Astrocyte (in vitro differentiated cells and primary cell): ENCODE data around the gene SLC6A5.

Experiments used
- EZH2 ChIP-seq: IDR thresholded peaks from 2 replicates; pipeline ENCODE4 v1.6.1; 2012; ENCODE audit warnings: mild to moderate bottlenecking, low read length, inconsistent platforms; ENCODE audit not compliant: insufficient read depth
- TF ChIP-seq, protein P1 (sequence below): IDR thresholded peaks from 2 replicates; pipeline ENCODE4 v1.5.1; 2011; ENCODE audit warnings: low read depth, mild to moderate bottlenecking, inconsistent platforms, low read length, moderate library complexity; ENCODE audit not compliant: insufficient read depth

- TF ChIP-seq, protein P1, sequence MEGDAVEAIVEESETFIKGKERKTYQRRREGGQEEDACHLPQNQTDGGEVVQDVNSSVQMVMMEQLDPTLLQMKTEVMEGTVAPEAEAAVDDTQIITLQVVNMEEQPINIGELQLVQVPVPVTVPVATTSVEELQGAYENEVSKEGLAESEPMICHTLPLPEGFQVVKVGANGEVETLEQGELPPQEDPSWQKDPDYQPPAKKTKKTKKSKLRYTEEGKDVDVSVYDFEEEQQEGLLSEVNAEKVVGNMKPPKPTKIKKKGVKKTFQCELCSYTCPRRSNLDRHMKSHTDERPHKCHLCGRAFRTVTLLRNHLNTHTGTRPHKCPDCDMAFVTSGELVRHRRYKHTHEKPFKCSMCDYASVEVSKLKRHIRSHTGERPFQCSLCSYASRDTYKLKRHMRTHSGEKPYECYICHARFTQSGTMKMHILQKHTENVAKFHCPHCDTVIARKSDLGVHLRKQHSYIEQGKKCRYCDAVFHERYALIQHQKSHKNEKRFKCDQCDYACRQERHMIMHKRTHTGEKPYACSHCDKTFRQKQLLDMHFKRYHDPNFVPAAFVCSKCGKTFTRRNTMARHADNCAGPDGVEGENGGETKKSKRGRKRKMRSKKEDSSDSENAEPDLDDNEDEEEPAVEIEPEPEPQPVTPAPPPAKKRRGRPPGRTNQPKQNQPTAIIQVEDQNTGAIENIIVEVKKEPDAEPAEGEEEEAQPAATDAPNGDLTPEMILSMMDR = no peak
- TF ChIP-seq EZH2 = peak; percentile 60
Measured at GRCh38 chr11:20601221-20601914, 2.0 kb downstream of the SLC6A5 start.
